Hepatocyte (in vitro differentiated cells): Measurements from ENCODE around the gene TNNI3K.

ENCODE experiments used
- EZH2 ChIP-seq: fragments of 200-600 bp; sonication (generic); IDR thresholded peaks from 2 replicates; pipeline ENCODE4 v1.6.1; 2016; ENCODE audit warnings: antibody characterized with exemption, mild to moderate bottlenecking, borderline replicate concordance
- EZH2phosphoT487 ChIP-seq: fragments of 200-600 bp; sonication (generic); IDR thresholded peaks from one replicate; pipeline ENCODE4 v1.6.1; 2018; ENCODE audit warnings: antibody characterized with exemption, mild to moderate bottlenecking, low read depth, moderate library complexity; ENCODE audit not compliant: unreplicated experiment, severe bottlenecking
- TF ChIP-seq, protein P1 (sequence below): fragments of 200-600 bp; sonication (generic); IDR thresholded peaks from 2 replicates; pipeline ENCODE4 v1.5.1; 2016; ENCODE audit warnings: antibody characterized with exemption, mild to moderate bottlenecking; ENCODE audit not compliant: poor library complexity

DNA sequence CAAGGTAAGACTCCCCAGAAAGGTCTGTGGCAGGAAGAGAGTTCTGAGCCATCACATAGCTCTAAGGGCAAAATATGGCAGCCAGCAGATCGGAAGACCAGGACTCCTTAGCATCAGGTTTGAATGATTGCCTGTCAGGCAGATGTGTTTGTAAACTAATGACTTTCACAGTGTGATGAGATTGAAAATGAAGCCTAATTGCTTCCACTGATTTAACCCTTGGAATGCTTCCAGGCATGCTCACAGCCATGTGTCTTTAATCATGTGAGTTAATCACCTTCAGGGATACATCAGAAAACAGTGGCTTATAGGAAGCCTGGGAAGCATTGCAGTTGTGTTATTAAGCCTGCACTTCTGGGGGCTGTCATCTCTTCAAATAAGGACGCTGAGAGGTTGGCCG, 194.4 kb downstream of the TNNI3K start:
- TF ChIP-seq, protein P1, sequence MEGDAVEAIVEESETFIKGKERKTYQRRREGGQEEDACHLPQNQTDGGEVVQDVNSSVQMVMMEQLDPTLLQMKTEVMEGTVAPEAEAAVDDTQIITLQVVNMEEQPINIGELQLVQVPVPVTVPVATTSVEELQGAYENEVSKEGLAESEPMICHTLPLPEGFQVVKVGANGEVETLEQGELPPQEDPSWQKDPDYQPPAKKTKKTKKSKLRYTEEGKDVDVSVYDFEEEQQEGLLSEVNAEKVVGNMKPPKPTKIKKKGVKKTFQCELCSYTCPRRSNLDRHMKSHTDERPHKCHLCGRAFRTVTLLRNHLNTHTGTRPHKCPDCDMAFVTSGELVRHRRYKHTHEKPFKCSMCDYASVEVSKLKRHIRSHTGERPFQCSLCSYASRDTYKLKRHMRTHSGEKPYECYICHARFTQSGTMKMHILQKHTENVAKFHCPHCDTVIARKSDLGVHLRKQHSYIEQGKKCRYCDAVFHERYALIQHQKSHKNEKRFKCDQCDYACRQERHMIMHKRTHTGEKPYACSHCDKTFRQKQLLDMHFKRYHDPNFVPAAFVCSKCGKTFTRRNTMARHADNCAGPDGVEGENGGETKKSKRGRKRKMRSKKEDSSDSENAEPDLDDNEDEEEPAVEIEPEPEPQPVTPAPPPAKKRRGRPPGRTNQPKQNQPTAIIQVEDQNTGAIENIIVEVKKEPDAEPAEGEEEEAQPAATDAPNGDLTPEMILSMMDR = no peak
- TF ChIP-seq EZH2 (no peak), EZH2phosphoT487 (no peak)
